ENCODE measurements around the gene HPS1.

DNA sequence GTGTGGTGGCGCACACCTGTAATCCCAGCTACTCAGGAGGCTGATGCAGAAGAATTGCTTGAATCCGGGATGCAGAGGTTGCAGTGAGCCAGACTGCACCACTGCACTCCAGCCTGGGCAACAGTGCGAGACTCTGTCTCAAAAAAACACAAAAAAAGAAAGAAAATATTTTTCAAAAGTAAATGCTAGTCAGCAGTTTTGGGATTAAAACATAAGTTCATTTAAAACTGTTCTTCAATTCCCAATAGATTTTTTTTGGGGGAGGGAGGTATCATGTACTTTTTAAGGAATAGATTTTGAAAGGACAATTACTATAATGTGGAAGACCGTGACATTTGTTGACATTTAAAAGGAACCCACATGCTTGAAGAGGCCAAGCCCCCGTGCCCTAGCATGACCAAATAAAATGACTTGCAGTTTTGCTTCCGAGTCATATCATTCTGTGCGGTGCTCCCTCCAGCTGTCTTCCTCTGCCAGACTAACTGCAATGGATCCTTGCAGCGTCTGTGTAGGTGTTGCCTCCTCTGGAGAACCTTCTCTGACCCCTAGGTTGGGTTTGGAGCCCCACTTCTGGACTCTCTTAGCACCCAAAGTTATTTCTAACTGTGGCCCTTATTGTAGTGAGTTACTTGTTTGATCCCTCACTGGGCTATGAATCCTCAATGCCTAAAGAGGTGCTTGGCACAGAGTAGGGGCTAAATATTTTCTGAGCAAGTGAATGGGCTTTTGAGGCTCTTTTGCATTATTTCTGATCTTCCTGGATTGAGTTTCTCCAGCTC, 17.4 kb upstream of the HPS1 start:
- TF ChIP-seq, protein P1, sequence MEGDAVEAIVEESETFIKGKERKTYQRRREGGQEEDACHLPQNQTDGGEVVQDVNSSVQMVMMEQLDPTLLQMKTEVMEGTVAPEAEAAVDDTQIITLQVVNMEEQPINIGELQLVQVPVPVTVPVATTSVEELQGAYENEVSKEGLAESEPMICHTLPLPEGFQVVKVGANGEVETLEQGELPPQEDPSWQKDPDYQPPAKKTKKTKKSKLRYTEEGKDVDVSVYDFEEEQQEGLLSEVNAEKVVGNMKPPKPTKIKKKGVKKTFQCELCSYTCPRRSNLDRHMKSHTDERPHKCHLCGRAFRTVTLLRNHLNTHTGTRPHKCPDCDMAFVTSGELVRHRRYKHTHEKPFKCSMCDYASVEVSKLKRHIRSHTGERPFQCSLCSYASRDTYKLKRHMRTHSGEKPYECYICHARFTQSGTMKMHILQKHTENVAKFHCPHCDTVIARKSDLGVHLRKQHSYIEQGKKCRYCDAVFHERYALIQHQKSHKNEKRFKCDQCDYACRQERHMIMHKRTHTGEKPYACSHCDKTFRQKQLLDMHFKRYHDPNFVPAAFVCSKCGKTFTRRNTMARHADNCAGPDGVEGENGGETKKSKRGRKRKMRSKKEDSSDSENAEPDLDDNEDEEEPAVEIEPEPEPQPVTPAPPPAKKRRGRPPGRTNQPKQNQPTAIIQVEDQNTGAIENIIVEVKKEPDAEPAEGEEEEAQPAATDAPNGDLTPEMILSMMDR (IDR thresholded peaks at IDR 0.05) = no peak
- no peak for TF ChIP-seq POLR2A (IDR thresholded peaks at IDR 0.05)
